Adrenal gland (tissue), 5 donors: Measurements from ENCODE around the gene SCAPER.

Experiments used
- CTCF ChIP-seq, 6 experiments: fragments of 450-650 bp in 4 of 6; fragments of 200-600 bp in 2 of 6; sonication (generic) in 1 of 6; IDR thresholded peaks; 1 replicate in 5 of 6; 2 replicates in 1 of 6; pipeline versions ENCODE4 v1.5.1 to v1.8.0; 2016 to 2021; ENCODE audit warnings: antibody characterized with exemption in 6 of 6, mild to moderate bottlenecking in 2 of 6, moderate library complexity in 1 of 6
- POLR2A ChIP-seq, 2 donors: fragments of 450-650 bp; IDR thresholded peaks; one replicate each; pipeline ENCODE4 v1.6.1; 2017; ENCODE audit warnings: antibody characterized with exemption in 2 of 2, mild to moderate bottlenecking in 2 of 2, moderate library complexity in 1 of 2
- donor health status: DM: no; HTN: no; CAD: no.

- TF ChIP-seq POLR2A (IDR thresholded peaks at IDR 0.05) = no peak
- no peak for TF ChIP-seq CTCF (IDR thresholded peaks at IDR 0.05)
Measured at GRCh38 chr15:76684002-76684401, 221.1 kb downstream of the SCAPER start.
